Measurements from ENCODE around the gene TOMT.

GRCh38 chr11:72075756-72076155 is 30.0 kb upstream of the TOMT start:
- TF ChIP-seq CTCF (IDR thresholded peaks at IDR 0.05; ENCODE audit: extremely low read depth in 1 of 2, insufficient read depth in 1 of 2, low read depth in 1 of 2, low read length in 2 of 2) (no peak), POLR2AphosphoS5 (IDR thresholded peaks at IDR 0.05; ENCODE audit: insufficient read depth, low read depth, low read length) (no peak)

Measured in endothelial cell of umbilical vein (primary cell).